Measurements from ENCODE around the gene IL19.

- TF ChIP-seq ZNF230 (CRISPR knock-in tag; IDR thresholded peaks at IDR 0.05): no peak
- TF ChIP-seq ZNF234 (CRISPR knock-in tag; conservative IDR thresholded peaks at IDR 0.05): no peak
- no peak for TF ChIP-seq SKI (IDR thresholded peaks at IDR 0.05; ENCODE audit: partially characterized antibody)
- TF ChIP-seq ZNF784 (CRISPR knock-in tag; IDR thresholded peaks at IDR 0.05; ENCODE audit: borderline replicate concordance): no peak
Measured at GRCh38 chr1:206778031-206778430, 7.5 kb downstream of the IL19 start.
